K562 (cell line): ENCODE data around the gene ZNF319. TPM values are rescaled to one million over a fixed set of nuclear protein-coding genes. Genes with fewer than 3 reads are reported as not detected.

Experiments
- ATAC-seq: fragments of 200-7000 bp; cut with Tn5 transposase; 3 replicates; pipeline ENCODE4 v1.9.1; 2020; ENCODE audit warnings: moderate library complexity
- BruUV-seq: library from RNA; stranded (reverse); fragments of 400-500 nt; replicated peaks from 2 replicates; lab custom pipeline; 2021; lab: Mats Ljungman, UMichigan
- CTCF ChIA-PET: fragments of 300-600 bp; formaldehyde crosslinking; extraction: SDS; loops from one replicate; lab custom pipeline; 2021; ENCODE audit warnings: low intra/inter-chr PET ratio; lab: Yijun Ruan, JAX
- POLR2A ChIA-PET: fragments of 300-600, 350-650 bp; sonication (Branson Sonifier 250); formaldehyde crosslinking; extraction: SDS; loops from one replicate; lab custom pipeline; 2021; ENCODE audit warnings: antibody characterized with exemption, inconsistent platforms; lab: Yijun Ruan, JAX
- DNase-seq, 4 experiments: peaks; one replicate each; pipeline versions ENCODE4 v3.0.0 to v3.0.0-alpha.2; 2011 to 2018; ENCODE audit warnings: low spot score in 3 of 4, mixed read lengths in 3 of 4; ENCODE audit errors: extremely low read depth in 1 of 4
- FAIRE-seq: peaks from 2 replicates; lab custom pipeline; 2011; peaks lifted over from hg19 to GRCh38; lab: Jason Lieb, UNC
- H2AFZ ChIP-seq: 2 replicates; pipeline ENCODE4 v1.6.0; 2011; ENCODE audit warnings: low read depth, low read length, control low read depth, inconsistent platforms
- H3K27ac ChIP-seq: fragments of 200-600 bp; 3 replicates; pipeline ENCODE4 v1.8.0; 2011; ENCODE audit warnings: low read depth, mild to moderate bottlenecking, control low read depth, inconsistent platforms, low read length, moderate library complexity, mixed read lengths; ENCODE audit errors: extremely low read depth
- H3K27me3 ChIP-seq, 2 experiments: fragments of 300-600 bp in 1 of 2; 2 replicates in 1 of 2; 3 replicates in 1 of 2; pipeline versions ENCODE4 v1.6.0 to v1.8.0; 2011; ENCODE audit warnings: inconsistent platforms in 2 of 2, low read length in 2 of 2, mild to moderate bottlenecking in 1 of 2, mixed read lengths in 1 of 2, moderate library complexity in 1 of 2; ENCODE audit not compliant: control insufficient read depth in 2 of 2, insufficient read depth in 2 of 2
- H3K36me3 ChIP-seq: fragments of 300-600 bp; 3 replicates; pipeline ENCODE4 v1.8.0; 2011; ENCODE audit warnings: mild to moderate bottlenecking, low read length, inconsistent platforms; ENCODE audit not compliant: control insufficient read depth, insufficient read depth
- H3K4me1 ChIP-seq, 2 experiments: fragments of 200-600 bp in 1 of 2; replicated peaks in 1 of 2; 2 replicates in 1 of 2; 3 replicates in 1 of 2; pipeline versions ENCODE4 v1.5.1 to v1.8.0; 2011; ENCODE audit warnings: inconsistent platforms in 2 of 2, low read length in 2 of 2, mild to moderate bottlenecking in 1 of 2, mixed read lengths in 1 of 2, moderate library complexity in 1 of 2; ENCODE audit not compliant: control insufficient read depth in 2 of 2, insufficient read depth in 2 of 2
- H3K4me2 ChIP-seq: 2 replicates; pipeline ENCODE4 v1.6.1; 2011; ENCODE audit warnings: low read length, control low read depth, inconsistent platforms, mixed read lengths; ENCODE audit not compliant: insufficient read depth
- H3K4me3 ChIP-seq: fragments of 200-600 bp; sonication (generic), shearing (Covaris generic); 2 replicates; pipeline ENCODE4 v1.5.1; 2016; ENCODE audit warnings: control low read depth, inconsistent platforms
- H3K79me2 ChIP-seq: fragments of 200-600 bp; 3 replicates; pipeline ENCODE4 v1.8.0; 2011; ENCODE audit warnings: low read length, inconsistent platforms; ENCODE audit not compliant: control insufficient read depth, insufficient read depth
- H3K9ac ChIP-seq, 2 experiments: 2 replicates each; pipeline versions ENCODE4 v1.6.0 to v1.6.1; 2011; ENCODE audit warnings: low read depth in 2 of 2, low read length in 2 of 2, control low read depth in 1 of 2, inconsistent platforms in 1 of 2, mild to moderate bottlenecking in 1 of 2, mixed read lengths in 1 of 2; ENCODE audit not compliant: insufficient read depth in 1 of 2
- H3K9me1 ChIP-seq: one replicate; pipeline ENCODE4 v1.6.0; 2011; ENCODE audit warnings: inconsistent platforms, mild to moderate bottlenecking, low read length, moderate library complexity; ENCODE audit not compliant: control insufficient read depth, insufficient read depth
- H3K9me3 ChIP-seq: replicated peaks from 2 replicates; pipeline ENCODE4 v1.5.1; 2011; ENCODE audit warnings: low read depth, low read length, inconsistent platforms; ENCODE audit not compliant: control insufficient read depth, insufficient read depth
- H4K20me1 ChIP-seq: replicated peaks from 2 replicates; pipeline ENCODE4 v1.6.1; 2011; ENCODE audit warnings: low read length, inconsistent platforms, mixed read lengths; ENCODE audit not compliant: control insufficient read depth, insufficient read depth
- HIVEP1 ChIP-seq: fragments of 250-450 bp; sonication (Bioruptor Pico); IDR thresholded peaks from 2 replicates; pipeline ENCODE4 v1.4.0; 2020; ENCODE audit warnings: mild to moderate bottlenecking
- POLR2G ChIP-seq: fragments of 200-400 bp; formaldehyde crosslinking; IDR thresholded peaks from 2 replicates; pipeline ENCODE4 v1.6.1; 2017; ENCODE audit warnings: low read depth, mild to moderate bottlenecking, antibody characterized with exemption, low read length, moderate library complexity
- RUNX1 ChIP-seq: sonication (generic); IDR thresholded peaks from 2 replicates; pipeline ENCODE4 v1.6.1; 2016; ENCODE audit warnings: antibody characterized with exemption, low read depth
- TCFL5 ChIP-seq: fragments of 250-450 bp; sonication (Bioruptor Pico); conservative IDR thresholded peaks from 2 replicates; pipeline ENCODE4 v1.6.1; 2021; ENCODE audit warnings: mild to moderate bottlenecking, moderate library complexity, matching md5 sums
- ZMIZ1 ChIP-seq, 2 experiments: fragments of 150-350 bp in 1 of 2; IDR thresholded peaks; 2 replicates each; pipeline ENCODE4 v1.6.1; 2012 to 2016; ENCODE audit warnings: low read depth in 2 of 2, low read length in 2 of 2, mild to moderate bottlenecking in 1 of 2, moderate library complexity in 1 of 2
- ZNF253 ChIP-seq: fragments of 250-450 bp; sonication (Bioruptor Pico); conservative IDR thresholded peaks from 2 replicates; pipeline ENCODE4 v1.6.1; 2021; ENCODE audit warnings: mild to moderate bottlenecking
- ZNF398 ChIP-seq: fragments of 250-450 bp; sonication (Bioruptor Pico); IDR thresholded peaks from 2 replicates; pipeline ENCODE4 v1.8.0; 2021; ENCODE audit warnings: moderate library complexity, mild to moderate bottlenecking, inconsistent platforms
- WGBS: fragments of 100-300 bp; shearing (Covaris generic); methylation state at CpG from one replicate; pipeline ENCODE4 v1.1.6; 2016; ENCODE audit warnings: low coverage, mixed read lengths; ENCODE audit not compliant: insufficient coverage; ENCODE audit errors: missing lambda C conversion rate; 5-methylcytosine and 5-hydroxymethylcytosine counted together
- in situ Hi-C: fragments of 300-500 bp; cut with MboI; formaldehyde crosslinking; loops from 4 replicates; pipeline ENCODE4 v1.15.0; 2018; ENCODE audit warnings: inconsistent platforms, mixed read lengths
- intact Hi-C: fragments of 100-400 bp; cut with micrococcal nuclease; formaldehyde crosslinking; loops from 2 replicates; pipeline ENCODE4 v1.14.2; 2022
- polyA plus RNA-seq, 8 experiments: library from polyadenylated mRNA; depleted of rRNA in 4 of 8; stranded (reverse) in 5 of 8; unstranded in 3 of 8; fragments of >200 nt; fragmentation: Nextera tagmentation in 2 of 8; fragmentation: Illumina TruSeq in 1 of 8; extraction: Ambion mirVana in 2 of 8; extraction: Trizol in 1 of 8; gene quantifications; 2 replicates each; pipeline versions ENCODE4 v1.2.1 to v1.2.3, GENCODE V29; 2011 to 2014; ENCODE audit warnings: inconsistent platforms in 1 of 8, missing spikeins in 1 of 8
- total RNA-seq, 7 experiments: library from RNA; depleted of rRNA in 6 of 7; stranded (reverse); fragments of >200 nt in 6 of 7; fragmentation: Illumina TruSeq in 2 of 7; extraction: Trizol in 2 of 7; gene quantifications; 2 replicates each; pipeline versions ENCODE4 v1.2.1 to v1.2.3, GENCODE V29; 2011 to 2021; ENCODE audit warnings: low replicate concordance in 1 of 7

Gene ZNF319
- total and polyA plus RNA-seq, 9 of the 15 experiments (the other 6 are each of a cell fraction or from before 2014, with no cell fraction given): 0.20 to 5.7 (median 1.4) TPM

- TF ChIP-seq ZMIZ1 (IDR thresholded peaks at IDR 0.05; ENCODE audit: low read depth in 2 of 2, low read length in 2 of 2) (no peak), HIVEP1 (CRISPR knock-in tag) (no peak)
Measured at GRCh38 chr16:58042001-58042885, 41.8 kb upstream of the ZNF319 start (continued).

- no peaks in the 10 kb centered on the region for H3K79me2 ChIP-seq
- H3K9me3 ChIP-seq: no peaks in the 10 kb centered on the region
- intact Hi-C loops: no loop called here
- WGBS: 91% methylated on average over 8 of the region's 18 CpGs
- H3K9me1 ChIP-seq: peaks cover 3% of the 10 kb centered on the region
- H2AFZ ChIP-seq: no peak overlapping the region
- in situ Hi-C loops: no loop called here
- BruUV-seq: no TSS peak
- peaks cover 0 to 29% of the 10 kb centered on the region in 2 experiments; a peak in 1 of 5 replicates for H3K4me1 ChIP-seq
- TF ChIP-seq ZNF398 (CRISPR knock-in tag) (no peak), POLR2G (0 out of 2 replicates have a peak, but pooled peaks have one; percentile 26), ZNF253 (CRISPR knock-in tag) (no peak), RUNX1 (no peak), TCFL5 (CRISPR knock-in tag) (no peak)
- DNase-seq (no peak), FAIRE-seq (no peak), ATAC-seq (no peak)
- H3K4me2 ChIP-seq: no peak overlapping the region
- CTCF ChIA-PET: no interaction called here
- H3K27me3 ChIP-seq: no peaks in the 10 kb centered on the region
- no peak overlapping the region for H3K27ac ChIP-seq
- H3K36me3 ChIP-seq: peaks cover 50% of the 10 kb centered on the region; the same call in 2 of the 3 replicates
- no peaks in the 10 kb centered on the region for H4K20me1 ChIP-seq
- H3K9ac ChIP-seq: no peak overlapping the region
- H3K4me3 ChIP-seq: no peak overlapping the region
- POLR2A ChIA-PET: no interaction called here
Measured at GRCh38 chr16:58041628-58041955, 41.1 kb upstream of the ZNF319 start.
